GM18505 (cell line): ENCODE data around the gene TNIP1.

Experiments used
- ATAC-seq: cut with Tn5 transposase; IDR thresholded peaks from one replicate; pipeline ENCODE4 v1.9.1; 2021; ENCODE audit not compliant: unreplicated experiment
- POLR2A ChIP-seq: IDR thresholded peaks from 4 replicates; pipeline ENCODE4 v1.6.1; 2011; ENCODE audit warnings: borderline replicate concordance; ENCODE audit not compliant: insufficient read depth, insufficient read length; ENCODE audit errors: extremely low read depth

Gene TNIP1

DNA sequence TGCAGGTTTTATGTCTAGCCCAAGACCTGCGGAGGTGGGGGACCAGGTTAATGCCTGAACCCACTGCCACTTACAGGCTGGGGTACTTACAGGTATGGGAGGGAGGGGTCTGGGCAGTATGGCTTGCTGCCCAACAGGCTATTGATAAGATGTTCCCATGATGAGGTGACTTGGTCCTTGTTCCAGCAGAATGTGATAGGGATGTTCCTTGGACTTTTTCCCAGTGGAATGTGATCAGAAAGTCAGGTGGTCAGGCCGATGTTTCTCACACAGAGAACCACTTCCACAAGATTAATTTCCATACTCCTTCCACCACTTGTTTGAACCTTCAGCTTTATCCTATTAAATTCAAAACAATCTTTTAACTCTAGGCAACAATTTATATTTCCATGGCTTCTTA lies 87.4 kb downstream of the TNIP1 start:
- no peak for ATAC-seq
- no peak for TF ChIP-seq POLR2A

DNA sequence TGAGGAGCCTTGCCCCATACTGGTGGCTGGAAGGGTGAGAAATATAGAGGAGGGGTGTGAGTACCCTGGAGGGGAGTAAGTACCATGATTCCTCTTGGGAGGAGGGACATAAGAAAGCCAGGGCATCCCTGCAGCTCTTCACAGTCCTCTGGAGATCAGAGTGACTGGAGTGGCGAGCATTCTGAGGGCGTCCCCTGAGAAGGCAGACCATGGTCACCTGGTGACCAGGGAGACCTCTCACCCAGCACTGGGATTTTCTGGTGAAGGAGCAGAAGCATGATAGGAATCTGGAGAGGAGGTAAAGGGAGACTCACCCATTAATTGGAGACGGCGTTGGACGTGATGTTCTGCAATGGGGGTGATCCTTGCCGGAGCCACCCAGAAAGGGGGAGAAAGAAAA lies 88.1 kb downstream of the TNIP1 start:
- no peak for TF ChIP-seq POLR2A
- no peak for ATAC-seq

DNA sequence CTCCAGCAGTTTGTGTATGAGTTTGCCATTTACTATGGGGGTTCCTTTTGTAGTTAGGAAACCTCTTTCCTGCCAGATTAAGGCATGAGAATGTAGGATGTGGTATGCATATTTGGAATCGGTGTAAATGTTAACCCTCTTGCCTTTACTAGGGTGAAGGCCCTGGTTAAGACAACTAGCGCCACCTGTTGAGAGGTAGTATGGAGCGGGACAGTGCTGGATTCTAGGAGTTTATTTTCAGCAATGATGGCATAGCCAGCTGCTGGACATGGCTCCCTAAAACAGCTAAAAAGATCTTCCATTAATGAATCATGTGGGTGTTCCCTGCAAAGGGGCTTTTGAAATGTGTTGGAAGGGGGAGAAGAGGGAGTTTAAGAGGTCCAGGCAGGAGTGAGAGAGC lies 91.1 kb downstream of the TNIP1 start:
- TF ChIP-seq POLR2A = no peak
- ATAC-seq = no peak

DNA sequence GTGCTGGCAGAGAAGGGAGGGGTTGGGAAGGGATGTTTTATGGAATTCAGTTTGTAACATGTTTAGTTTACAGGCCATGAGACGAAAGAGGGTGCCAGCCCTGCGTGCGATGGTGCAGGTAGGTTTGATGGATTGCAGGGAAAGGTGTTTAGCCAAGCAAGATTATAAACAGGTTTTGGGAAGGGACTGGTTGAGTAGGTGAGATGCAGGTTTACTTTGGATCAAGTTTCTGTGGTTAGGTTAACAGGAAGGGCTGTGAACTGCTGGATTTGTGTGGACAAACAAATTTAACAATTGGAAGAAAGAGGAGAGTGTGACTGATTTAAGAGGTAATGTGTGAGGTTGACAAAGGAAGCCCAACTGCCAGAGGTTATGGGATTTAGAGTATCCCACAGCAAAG lies 93.1 kb downstream of the TNIP1 start:
- no peak for ATAC-seq
- TF ChIP-seq POLR2A = no peak
